HG03280 (cell line): ENCODE measurements around the gene MAP3K4.

Source experiments
- ATAC-seq: cut with Tn5 transposase; IDR thresholded peaks from one replicate; pipeline ENCODE4 v1.9.1; 2021; ENCODE audit warnings: mild to moderate bottlenecking, moderate library complexity; ENCODE audit not compliant: unreplicated experiment

MAP3K4 gene

GRCh38 chr6:161139766-161140553 lies 148.4 kb downstream of the MAP3K4 start:
- ATAC-seq: no peak

GRCh38 chr6:161140554-161140875 lies 148.9 kb downstream of the MAP3K4 start:
- ATAC-seq: no peak

- ATAC-seq: no peak
These were observed 149.6 kb downstream of the MAP3K4 start for GRCh38 chr6:161141173-161141572.

- ATAC-seq: no peak
These were observed 151.4 kb downstream of the MAP3K4 start for GRCh38 chr6:161142957-161143296.

DNA sequence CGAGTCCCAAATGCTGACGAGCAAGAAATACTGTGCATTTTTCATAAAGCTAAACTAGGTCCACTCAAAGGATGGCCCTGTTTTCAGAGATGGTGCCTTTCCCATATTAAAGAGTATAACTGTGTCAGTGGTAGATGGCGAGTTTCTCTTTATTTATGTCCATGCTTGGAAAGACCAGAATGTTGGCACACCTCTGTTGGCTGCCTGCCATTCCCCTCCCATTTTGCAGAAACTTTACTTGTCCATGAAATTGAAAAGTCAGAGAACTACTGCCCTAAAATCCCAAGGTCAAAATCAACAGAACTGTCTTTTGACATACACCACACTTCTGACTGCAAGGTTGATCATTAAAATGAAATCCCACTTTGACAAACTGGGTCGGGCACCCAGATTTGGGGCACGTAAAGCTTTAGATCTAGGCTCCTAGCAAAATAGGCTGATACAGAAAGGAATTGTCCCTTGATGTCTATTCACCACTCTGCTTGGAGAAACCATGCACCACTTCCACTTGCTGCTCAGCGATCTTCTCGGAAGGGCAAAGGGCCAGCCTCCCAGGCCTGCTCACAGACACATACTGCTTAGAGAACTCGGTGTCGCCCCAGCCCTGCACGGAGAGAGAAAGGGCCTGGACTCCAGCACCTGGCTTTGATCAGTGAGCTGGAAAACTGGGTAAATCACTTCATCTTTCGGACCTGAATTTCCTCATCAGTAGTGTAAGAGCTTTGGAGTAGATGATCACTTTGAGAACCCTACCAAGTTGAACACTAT lies 152.3 kb downstream of the MAP3K4 start:
- no peak for ATAC-seq

GRCh38 chr6:161150136-161150535 lies 158.6 kb downstream of the MAP3K4 start:
- no peak for ATAC-seq

DNA sequence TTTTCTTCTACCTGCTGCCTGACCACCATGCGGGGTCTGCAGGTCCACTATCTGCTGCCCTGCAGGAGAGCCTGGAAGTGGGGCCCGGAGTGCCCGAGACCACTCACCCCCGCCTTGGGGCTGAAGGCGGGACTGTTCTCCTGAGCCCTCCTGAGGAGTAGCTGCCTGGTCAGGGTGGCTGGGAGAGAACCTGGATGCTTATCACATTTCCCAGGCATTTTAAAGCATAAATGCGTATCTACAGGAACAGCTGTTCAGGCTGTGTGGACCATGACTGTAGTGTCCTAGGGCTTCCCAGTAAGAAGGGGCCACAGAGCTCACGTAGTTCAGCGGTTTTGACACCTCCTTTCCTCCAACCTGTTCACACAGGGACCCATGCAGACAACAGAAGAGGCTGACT lies 159.0 kb downstream of the MAP3K4 start:
- ATAC-seq: no peak

- ATAC-seq: no peak
These were observed 159.6 kb downstream of the MAP3K4 start for GRCh38 chr6:161151059-161151645.

DNA sequence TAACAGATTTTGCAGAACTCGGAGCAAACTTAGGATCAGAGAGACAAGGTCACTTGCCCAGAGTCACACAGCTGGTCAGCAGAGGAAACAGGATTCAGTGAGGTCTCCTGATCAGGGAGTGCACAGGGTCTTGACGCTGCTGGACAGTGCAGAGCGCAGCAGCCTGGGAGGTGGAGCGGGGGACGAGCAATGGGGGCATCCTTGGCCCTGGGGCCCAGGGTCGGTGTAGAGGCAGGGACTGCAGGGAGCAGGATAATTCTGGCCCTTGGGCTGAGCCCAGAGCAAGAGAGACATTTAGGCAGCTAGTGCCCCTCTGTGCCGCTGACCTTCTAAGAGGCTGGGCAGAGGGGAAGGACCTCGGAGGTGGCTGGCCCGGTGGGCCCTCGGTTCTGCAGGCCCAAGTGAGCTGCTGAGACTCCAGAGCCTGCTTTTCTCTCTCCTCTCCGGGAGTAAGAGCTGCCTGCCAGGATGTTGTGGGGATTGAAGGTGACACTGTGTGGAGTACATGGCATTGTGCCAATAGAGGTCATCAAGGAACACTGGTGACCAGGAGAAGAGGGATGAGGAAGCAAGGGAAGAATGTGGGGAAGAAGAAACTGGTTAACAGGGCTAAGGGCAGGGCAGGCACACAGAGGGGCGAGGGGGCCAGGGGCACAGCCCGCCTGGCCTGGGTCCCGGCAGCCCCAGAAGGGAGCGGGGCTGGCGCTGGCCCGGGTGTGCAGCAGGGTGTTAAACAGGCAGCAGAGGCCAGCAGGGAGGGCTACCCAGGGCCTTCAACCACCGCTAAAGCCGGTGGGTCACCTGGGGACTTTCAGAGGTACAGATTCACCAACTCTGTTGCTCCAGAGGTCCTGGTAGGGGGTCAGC lies 160.3 kb downstream of the MAP3K4 start:
- ATAC-seq: no peak

DNA sequence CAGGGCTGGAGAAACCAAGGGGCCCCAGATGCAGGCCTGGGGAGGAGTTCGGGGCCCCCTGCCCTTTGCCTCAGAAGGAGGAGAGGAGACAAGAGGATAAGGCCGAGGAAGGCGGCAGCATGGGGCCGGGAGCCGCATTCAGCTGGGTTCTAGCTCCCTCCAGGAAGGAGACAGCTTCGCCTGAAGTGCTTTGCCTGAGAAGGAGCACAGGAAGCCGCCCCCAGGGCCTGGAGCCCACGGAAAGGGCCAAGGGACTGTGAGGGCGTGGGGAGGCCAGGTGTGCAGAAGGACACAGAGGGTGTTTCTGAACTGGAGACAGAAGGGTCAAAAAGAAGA lies 160.9 kb downstream of the MAP3K4 start:
- no peak for ATAC-seq

DNA sequence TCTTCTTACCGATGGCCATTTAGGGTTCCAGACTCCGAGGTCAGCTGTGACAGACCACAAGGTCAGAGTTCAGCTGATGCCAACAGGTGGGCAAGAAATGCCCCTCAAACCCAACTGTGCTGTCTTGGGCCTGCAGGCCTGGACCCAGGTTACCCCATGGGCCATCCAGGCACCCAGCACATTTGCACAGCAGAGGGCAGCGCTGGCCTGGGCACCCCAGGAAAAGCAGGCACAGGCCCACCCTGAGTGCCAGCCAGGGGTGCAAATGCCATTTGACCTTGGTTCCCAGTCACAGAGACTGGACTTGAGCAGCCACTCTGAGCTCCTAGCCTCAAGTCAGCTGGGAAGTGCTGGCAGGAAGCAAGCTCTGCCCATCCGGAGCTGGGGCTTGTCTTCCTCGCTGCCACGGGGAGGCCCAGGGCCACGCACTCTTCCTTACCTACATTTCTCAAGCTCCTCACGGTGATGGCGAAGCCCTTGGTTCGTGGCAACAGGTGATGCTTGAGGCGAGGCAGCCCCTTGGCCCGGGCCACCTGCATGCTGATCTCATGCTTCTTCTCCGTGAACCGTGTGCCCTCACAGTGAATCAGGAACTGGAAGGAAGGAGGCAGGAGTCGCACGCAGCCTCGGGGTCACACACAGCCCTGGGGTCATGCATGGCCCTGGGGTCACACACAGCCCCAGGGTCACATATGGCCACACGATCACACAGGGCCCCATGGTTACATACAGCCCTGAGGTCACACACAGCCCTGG lies 161.5 kb downstream of the MAP3K4 start:
- ATAC-seq: no peak

DNA sequence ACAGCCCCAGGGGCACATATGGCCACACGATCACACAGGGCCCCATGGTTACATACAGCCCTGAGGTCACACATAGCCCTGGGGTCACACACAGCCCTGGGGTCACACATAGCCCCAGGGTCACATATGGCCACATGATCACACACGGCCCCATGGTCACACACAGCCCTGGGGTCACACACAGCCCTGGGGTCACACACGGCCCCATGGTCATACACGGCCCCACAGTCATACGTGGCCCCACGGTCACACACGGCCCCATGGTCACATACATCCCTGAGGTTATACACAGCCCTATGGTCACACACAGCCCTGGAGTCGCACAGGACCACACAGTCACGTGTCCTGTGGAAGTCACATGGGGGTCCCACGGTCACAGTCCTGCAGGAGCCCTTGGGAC lies 162.2 kb downstream of the MAP3K4 start:
- no peak for ATAC-seq

DNA sequence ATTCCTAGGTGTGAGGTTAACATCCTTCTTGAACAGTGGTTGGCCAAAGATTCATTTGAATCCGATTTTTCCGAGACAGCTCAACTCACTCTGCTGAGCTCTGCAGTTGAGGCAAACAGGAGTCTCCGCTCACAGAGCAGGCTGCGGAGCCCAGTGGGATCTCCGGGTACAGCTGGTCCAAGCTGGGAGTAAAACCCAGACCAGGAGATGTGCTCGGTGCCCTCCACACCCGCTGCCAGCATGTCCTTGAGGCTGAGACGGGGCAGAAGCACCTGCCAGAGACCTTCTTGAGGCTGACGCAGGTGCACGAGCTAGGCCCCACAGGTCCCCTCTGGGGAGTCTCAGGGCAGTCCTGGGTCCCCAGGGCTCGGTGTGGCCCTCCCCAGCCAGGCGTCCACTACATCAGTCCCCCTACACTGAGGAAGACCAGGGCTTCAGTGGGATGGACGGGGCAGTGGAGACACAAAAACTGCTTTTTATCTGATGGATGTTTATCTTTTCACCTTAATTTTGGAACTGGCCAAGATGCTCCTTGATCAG lies 163.3 kb downstream of the MAP3K4 start:
- no peak for ATAC-seq

DNA sequence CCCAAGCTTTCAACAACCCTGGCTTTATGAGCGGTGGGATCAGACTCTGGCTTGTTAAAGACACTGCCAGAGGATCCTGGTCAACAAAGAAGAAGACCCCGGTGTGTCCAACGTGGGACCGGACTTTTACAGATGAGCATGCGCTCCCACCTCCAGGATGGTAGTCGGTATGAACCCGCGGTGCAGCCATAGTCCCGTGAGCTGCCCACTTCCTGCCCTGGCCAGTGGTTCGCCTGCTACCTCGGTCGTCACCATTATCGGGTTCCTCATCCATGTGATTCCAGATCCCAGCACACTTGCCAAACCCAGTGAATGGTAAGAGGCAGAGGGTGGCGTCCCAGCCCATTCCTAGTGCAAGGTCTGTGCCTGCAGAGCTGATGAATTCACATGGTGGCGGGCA lies 169.6 kb downstream of the MAP3K4 start:
- ATAC-seq: no peak

DNA sequence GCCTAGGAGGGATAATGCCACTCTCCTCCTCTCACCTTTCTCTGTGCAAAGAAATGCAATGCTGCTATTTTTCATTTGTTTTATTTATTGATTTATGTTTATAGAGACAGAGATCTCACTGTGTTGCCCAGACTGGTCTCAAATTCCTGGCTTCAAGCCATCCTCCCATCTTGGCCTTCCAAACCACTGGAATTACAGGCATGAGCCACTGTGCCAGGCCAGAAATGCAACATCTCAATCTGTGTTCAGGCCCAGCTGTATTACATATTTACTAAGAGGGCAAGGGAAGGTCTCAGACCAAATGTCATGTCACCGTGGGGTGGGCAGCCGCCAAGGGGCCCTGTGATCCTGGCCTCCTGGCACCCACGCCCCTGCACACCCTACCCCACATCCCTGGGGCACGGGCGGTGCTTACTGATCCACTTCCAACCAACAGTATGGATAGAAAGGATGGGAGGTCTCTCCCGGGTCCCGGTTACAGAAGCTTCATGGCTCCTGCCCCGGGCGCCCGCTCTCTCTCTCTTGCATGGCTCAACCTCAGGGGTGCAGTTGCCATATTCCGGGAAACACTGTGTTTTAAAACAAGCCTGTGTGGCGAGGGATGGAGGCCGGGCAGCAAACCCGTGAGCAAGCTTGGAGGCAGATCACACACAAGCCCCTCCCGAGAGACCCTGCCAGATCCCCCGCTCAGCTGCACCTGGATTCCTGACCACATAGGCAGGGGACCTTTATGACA lies 170.5 kb downstream of the MAP3K4 start:
- ATAC-seq: no peak

DNA sequence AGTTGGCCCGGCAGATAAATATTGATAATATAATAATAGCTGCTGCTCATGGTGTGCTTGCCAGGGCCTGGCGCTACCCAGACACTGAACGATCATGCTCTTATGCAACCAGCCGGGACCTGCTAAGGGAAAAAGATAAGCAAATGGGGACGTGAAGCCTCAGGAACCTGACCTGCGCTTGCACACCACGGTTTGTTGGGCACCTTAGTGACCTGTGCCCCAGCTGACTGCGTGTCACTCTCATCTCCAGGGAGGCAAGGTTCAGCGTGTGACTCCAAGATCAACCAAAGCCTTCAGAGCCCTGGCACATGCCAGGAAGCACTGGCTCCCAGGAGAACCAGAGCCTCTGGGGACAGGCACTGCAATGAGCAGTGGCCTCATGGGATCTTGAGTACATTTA lies 171.2 kb downstream of the MAP3K4 start:
- ATAC-seq: no peak

GRCh38 chr6:161163466-161164181 lies 172.1 kb downstream of the MAP3K4 start:
- ATAC-seq: no peak

DNA sequence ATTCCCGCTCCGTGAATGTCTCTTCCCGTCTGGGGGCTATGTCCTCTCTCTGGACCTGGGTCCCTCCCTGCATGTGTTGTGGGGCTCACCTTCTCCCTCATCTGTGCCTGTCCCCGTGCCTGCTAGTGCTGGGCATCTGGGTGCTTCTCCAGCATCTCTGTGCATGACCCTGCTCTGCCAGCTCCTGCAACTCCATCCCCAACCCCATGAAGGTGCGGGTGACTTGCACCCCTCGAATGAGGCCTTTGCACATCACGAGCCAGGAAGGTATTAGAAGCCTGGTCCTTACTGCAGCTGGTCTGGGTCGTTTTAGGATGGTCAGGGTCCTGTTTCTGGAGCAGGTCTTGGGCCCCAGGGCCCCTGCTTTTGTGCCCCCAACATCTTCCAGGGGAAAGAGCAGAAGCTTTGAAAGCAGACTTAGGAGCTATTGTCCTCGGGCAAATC lies 172.6 kb downstream of the MAP3K4 start:
- no peak for ATAC-seq

GRCh38 chr6:161166176-161166575 lies 174.6 kb downstream of the MAP3K4 start:
- ATAC-seq: no peak
